Ishikawa (cell line): ENCODE results near the gene TOMM40L.

Experiments used
- CREB1 ChIP-seq: IDR thresholded peaks from 2 replicates; pipeline ENCODE4 v1.6.1; 2012; ENCODE audit warnings: low read depth
- EGR1 ChIP-seq: IDR thresholded peaks from 2 replicates; pipeline ENCODE4 v1.6.1; 2012
- EP300 ChIP-seq: IDR thresholded peaks from 2 replicates; pipeline ENCODE4 v1.6.1; 2012; ENCODE audit warnings: borderline replicate concordance
- FOXM1 ChIP-seq: IDR thresholded peaks from 2 replicates; pipeline ENCODE4 v1.6.1; 2012; ENCODE audit warnings: low read depth, borderline replicate concordance
- REST ChIP-seq: IDR thresholded peaks from 2 replicates; pipeline ENCODE4 v1.6.1; 2012; ENCODE audit warnings: low read depth, mild to moderate bottlenecking
- YY1 ChIP-seq: IDR thresholded peaks from 2 replicates; pipeline ENCODE4 v1.6.1; 2012; ENCODE audit warnings: low read depth

- TF ChIP-seq YY1 (no peak), FOXM1 (no peak), CREB1 (no peak), EGR1 (no peak), EP300 (no peak), REST (no peak)
These were observed 8.7 kb upstream of the TOMM40L start for GRCh38 chr1:161216945-161217712.
